Cardiac fibroblast (primary cell): ENCODE measurements around the gene EHHADH.

Experiments used
- DNase-seq, 2 donors: peaks; one replicate each; pipeline versions ENCODE4 v3.0.0 to v3.0.0-alpha.2; 2010; ENCODE audit warnings: low read depth in 2 of 2
- H3K4me3 ChIP-seq, 2 donors: replicated peaks in 1 of 2; 1 replicate in 1 of 2; 2 replicates in 1 of 2; pipeline ENCODE4 v1.5.1; 2011; ENCODE audit warnings: low read depth in 2 of 2, low read length in 2 of 2, mild to moderate bottlenecking in 2 of 2, moderate library complexity in 1 of 2
- TF ChIP-seq, protein P1 (sequence below): IDR thresholded peaks from one replicate; pipeline ENCODE4 v1.5.1; 2011; ENCODE audit warnings: low read depth, mild to moderate bottlenecking, low read length, inconsistent platforms

Gene EHHADH

DNA sequence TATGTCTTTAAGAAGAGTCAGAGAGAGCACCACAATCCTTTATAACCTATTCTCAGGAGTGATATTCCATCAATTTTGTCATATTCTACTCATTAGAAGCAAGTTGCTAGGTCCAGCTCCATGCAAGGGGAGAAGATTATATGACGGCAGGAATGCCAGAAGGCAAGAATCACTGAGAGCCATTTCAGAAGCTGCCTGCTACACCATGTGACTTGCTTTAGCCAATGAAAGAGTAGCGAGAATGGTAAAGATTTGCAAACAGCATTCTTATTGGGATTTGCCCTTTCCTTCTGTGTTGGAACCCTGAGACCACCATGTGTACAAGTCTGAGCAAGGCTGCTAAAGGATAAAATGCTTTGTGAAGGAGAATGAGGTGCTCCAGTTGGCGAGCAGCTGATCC lies 96.5 kb downstream of the EHHADH start:
- no peak overlapping the region for H3K4me3 ChIP-seq
- DNase-seq = no peak
- TF ChIP-seq, protein P1, sequence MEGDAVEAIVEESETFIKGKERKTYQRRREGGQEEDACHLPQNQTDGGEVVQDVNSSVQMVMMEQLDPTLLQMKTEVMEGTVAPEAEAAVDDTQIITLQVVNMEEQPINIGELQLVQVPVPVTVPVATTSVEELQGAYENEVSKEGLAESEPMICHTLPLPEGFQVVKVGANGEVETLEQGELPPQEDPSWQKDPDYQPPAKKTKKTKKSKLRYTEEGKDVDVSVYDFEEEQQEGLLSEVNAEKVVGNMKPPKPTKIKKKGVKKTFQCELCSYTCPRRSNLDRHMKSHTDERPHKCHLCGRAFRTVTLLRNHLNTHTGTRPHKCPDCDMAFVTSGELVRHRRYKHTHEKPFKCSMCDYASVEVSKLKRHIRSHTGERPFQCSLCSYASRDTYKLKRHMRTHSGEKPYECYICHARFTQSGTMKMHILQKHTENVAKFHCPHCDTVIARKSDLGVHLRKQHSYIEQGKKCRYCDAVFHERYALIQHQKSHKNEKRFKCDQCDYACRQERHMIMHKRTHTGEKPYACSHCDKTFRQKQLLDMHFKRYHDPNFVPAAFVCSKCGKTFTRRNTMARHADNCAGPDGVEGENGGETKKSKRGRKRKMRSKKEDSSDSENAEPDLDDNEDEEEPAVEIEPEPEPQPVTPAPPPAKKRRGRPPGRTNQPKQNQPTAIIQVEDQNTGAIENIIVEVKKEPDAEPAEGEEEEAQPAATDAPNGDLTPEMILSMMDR = no peak

DNA sequence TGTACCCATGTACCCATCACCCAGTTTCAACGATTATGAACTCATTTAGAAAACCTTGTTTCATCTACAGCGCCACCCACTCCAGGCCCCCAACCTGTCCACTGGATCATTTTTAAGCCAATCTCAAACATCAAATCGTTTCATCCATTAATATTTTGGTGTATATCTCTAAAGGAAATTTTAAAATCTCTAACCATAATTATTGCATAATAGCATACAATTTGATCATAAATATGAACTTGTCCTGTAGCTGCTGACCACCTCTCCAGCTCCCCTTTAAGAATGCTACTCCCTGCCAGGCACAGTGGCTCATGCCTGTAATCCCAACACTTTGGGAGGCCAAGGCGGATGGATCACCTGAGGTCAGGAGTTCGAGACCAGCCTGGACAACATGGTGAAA lies 98.2 kb downstream of the EHHADH start:
- no peak overlapping the region for H3K4me3 ChIP-seq
- DNase-seq = no peak
- TF ChIP-seq, protein P1 = no peak

DNA sequence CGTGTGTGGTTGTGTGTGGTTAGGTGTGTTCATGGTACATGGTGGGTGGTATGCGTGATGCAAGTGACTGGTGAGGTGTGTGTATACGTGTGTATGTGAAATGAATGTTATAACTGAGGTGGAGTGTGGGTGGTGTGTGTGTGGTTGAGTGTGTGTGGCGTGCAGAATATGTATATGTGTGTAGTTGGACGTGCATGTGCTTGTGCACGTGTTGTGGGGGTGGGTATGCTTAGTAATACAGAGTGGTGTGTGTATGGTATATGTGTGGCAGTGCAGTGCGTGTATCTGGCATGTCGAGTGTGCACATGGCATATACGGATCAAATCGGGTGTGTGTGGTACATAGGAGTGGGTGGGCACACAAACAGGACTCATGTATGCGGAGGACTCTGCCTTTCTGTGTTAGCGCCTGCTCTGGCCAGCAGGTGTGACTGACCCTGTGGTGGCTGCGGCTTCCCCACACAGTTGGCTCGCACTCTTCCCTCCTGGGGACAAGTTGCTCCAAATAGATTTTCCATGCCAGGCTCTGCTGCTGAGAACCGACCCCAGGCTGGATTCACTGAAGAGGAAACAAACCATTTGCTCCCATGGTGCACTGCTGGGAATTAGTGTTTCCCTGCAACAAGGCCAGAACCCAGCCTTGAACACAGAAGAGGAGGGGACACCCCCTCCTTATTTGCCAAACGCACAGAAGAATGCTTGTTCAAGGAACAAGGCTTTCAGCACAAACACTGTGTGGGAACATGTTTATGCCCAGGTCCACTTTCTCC lies 99.8 kb downstream of the EHHADH start:
- no peak for DNase-seq
- TF ChIP-seq, protein P1 = no peak

DNA sequence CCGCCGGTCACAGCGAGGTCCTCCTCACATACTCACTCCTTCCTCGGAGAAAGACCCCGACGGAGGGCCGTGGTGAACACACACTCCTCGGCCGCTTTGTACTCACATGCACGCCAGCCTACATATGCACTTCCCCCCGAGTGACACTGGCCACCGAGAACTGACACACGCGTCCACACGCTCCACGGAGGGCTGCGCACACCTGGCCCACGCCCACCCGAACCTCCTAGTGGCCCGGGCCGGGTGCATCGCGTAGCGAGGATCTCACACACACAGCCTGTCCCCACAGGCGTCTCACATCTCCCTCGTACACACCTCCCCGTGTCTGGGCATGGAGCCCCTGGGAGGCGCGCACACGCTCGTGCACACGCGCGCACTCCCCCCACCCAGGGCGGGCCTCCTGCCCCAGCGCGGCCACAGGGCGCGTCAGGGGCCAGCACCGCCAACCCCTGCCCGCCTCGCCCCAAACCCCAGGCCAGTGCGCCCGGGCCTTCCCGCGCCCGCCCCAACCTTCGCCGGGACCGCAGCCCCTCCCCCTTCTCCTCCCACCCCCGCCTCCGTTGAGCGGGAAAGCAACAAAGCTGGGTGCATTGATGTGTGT lies 100.6 kb downstream of the EHHADH start:
- H3K4me3 ChIP-seq = peak overlapping the region; percentile 48 to 50
- no peak for DNase-seq

More for the DNA sequence above, 99.8 kb downstream of the EHHADH start:
- H3K4me3 ChIP-seq = no peak overlapping the region

GRCh38 chr3:185152410-185153170 lies 101.3 kb downstream of the EHHADH start, which contains the start of gene C3orf70:
C3orf70 (minus strand) TSS chr3:185153060; CDS start chr3:185152823, 237 bp downstream.
- H3K4me3 ChIP-seq = peak within 1 kb of the TSS; percentile 48 to 51
- peak; percentile 40 to 60 for DNase-seq
- TF ChIP-seq, protein P1 = no peak

More for the DNA sequence above, 100.6 kb downstream of the EHHADH start:
- TF ChIP-seq, protein P1 = no peak

- peak overlapping the region; percentile 21 to 48 for H3K4me3 ChIP-seq
- peak in 1 of 2 donors; percentile 11 for DNase-seq
Observed at GRCh38 chr3:185151964-185152409, 101.9 kb downstream of the EHHADH start.

More at GRCh38 chr3:185151964-185152409, 101.9 kb downstream of the EHHADH start:
- TF ChIP-seq, protein P1 = no peak
